ENCODE measurements around the gene PRKAR1B.
A peak's percentile ranks its signal among the peaks of the same experiment; 100 is the strongest.
"Not testable (repeated sequence)": the region's sequence is repeated elsewhere in the genome, so short reads cannot be mapped to it uniquely, and the experiment has no call there.

Gene PRKAR1B

GRCh38 chr7:668139-668931, 58.7 kb downstream of the PRKAR1B start:
- DNase-seq (ENCODE audit: low read depth in 2 of 2), result no peak

GRCh38 chr7:666454-667292, 60.4 kb downstream of the PRKAR1B start:
- no peak for DNase-seq (ENCODE audit: low read depth in 2 of 2)

GRCh38 chr7:665736-666453, 61.2 kb downstream of the PRKAR1B start:
- DNase-seq (ENCODE audit: low read depth in 2 of 2), result no peak

DNA sequence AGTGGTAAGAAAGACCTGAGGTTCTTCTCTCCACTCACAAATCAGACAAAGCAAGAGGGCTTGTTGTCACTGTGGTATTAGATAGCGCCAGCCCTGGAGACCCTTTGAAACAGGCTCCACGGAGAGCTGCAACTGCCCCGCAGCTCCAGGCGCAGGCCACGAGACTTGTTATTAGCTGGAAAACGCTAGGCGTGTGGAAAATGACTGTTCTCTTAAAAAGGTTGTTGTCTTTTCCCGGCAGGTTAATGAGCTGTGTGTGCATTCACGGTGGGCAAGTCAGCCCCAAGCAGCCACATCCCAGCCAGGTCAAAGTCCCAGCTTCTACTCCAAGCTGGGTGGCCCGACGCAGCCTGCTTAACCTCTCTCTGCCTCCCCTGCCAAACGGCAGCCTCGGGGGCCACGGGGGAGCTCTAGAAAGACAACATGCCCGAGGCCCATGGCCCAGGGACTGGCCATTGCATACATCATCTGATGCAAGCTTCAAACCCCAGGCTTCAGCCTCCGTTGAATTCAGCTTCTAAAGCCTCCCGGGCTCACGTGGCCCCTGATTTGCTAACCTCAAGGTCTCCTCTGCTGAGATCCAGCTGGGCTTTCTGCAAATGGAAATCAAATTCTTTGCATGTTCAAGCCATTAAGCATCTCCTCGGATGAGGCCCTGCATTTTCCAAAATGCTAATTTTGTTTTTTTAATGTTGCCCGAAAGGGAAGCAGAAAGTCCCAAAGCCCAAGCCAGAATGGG, 61.9 kb downstream of the PRKAR1B start:
- no peak for DNase-seq (ENCODE audit: low read depth in 2 of 2)

DNA sequence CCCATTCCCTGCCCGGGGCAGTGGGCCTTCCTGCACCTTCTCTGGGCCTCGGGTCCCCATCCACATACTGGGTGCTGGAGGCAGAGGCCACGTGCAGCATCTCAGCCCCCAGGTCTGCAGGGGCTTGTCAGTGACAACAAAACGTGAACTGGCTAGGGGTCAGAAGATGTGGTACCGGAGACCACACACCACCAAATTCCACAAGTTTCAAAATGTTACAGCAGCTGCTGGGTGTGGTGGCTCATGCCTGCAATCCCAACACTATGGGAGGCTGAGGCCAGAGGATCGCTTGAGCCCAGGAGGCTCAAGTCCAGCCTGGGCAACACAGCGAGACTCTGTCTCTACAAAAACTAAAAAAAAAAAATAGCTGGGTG, 62.7 kb downstream of the PRKAR1B start:
- no peak for DNase-seq (ENCODE audit: low read depth in 2 of 2)

- DNase-seq (ENCODE audit: low read depth in 2 of 2), result no peak
These were observed 64.5 kb downstream of the PRKAR1B start for GRCh38 chr7:662576-662975.

DNA sequence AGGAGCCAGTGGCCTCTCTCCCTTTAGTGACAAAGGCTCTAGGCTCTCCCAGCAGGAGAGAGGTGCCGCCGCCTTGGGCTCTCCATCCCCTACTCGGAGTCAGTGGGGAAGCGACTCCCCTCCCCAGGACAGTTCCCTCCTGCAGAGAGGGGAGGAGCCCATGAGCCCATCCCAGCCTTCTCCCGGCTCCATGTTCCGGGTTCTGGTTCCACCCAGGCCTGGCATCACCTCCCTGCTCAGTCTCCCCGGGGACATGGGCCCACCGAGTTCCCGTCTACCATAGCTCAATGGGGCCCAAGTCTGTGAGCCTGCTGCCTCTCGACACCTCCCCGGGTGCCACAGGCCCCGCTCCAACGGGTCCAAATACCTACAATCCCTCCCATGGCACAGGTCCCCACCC, 67.1 kb downstream of the PRKAR1B start:
- no peak for DNase-seq (ENCODE audit: low read depth in 2 of 2)

DNA sequence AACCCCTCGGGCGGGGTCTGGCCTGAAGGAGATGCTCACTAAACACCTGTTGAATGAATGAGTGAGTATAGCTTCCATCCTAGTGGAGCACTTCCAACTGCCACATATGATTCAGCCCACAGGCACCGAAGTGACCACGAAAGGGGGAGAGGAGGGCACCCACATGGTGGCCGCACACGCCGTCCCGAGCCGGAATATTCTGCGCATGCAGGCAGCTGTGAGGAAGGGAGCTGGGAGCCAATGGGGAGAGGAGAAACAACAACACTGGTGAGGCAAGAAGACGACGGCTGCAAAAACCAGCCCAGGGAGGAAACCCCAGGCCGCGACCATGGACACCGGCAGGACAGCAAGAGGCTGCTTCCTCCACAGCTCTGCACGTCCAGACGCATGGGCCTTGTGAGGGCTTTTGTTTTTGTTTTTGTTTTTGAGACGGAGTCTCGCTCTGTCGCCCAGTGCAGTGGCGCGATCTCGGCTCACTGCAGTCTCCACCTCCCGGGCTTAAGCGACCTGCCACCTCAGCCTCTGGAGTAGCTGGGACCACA, 67.7 kb downstream of the PRKAR1B start:
- DNase-seq (ENCODE audit: low read depth in 2 of 2), result no peak

GRCh38 chr7:657565-658119, 69.4 kb downstream of the PRKAR1B start:
- no peak for DNase-seq (ENCODE audit: low read depth in 2 of 2)

DNA sequence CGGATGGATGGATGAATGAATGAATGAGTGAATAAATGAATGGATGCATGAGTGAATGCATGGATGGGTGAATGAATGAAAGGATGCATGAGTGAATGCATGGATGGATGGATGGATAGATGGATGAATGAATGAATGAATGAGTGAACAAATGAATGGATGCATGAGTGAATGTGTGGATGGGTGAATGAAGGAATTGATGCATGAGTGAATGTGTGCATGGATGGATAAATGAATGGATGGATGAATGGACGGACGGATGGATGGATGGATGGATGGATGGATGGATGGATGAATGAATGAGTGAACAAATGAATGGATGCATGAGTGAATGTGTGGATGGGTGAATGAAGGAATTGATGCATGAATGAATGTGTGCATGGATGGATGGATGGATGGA, 70.1 kb downstream of the PRKAR1B start:
- not testable (repeated sequence) for DNase-seq (ENCODE audit: low read depth in 2 of 2)

DNA sequence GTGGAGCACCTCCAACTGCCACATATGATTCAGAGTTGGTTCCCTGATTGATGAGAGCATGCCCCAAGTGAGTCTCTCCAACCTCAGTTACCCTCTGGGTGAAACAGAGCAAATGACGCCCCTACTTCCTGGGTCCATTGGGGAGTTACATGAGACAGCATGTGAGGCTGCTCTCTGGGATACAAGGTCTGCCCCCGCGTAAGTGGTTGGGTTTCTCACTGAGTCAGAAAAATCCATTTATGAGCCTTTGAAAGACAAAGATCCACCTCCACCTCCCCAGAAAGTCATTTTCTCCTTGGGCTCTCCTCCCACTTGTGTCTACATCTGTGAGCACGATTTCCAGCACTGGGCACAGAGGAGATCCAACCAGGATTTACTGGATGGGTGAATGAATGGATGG, 71.3 kb downstream of the PRKAR1B start:
- no peak for DNase-seq (ENCODE audit: low read depth in 2 of 2)

GRCh38 chr7:653829-654764, 73.0 kb downstream of the PRKAR1B start:
- DNase-seq (ENCODE audit: low read depth in 2 of 2), result no peak

DNA sequence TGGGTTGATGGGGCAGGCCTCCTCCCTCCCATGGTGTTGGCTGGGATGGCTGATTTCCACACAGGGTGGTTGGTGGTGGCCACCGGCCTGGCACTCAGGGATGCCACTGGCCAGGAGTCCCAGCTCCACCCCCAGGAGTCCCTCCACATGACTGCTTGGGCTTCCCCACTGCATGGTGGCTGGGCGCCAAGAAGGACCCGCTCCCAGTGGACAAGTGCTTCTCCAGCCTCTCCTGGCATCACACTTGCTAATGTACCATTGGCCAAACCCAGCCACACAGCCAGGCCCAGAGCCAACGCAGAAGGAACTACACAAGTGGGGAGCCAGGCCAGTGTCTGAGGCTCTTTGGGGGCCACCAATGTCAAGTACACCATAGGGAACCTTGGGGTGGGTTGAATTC, 74.2 kb downstream of the PRKAR1B start:
- DNase-seq (ENCODE audit: low read depth in 2 of 2), result no peak

DNA sequence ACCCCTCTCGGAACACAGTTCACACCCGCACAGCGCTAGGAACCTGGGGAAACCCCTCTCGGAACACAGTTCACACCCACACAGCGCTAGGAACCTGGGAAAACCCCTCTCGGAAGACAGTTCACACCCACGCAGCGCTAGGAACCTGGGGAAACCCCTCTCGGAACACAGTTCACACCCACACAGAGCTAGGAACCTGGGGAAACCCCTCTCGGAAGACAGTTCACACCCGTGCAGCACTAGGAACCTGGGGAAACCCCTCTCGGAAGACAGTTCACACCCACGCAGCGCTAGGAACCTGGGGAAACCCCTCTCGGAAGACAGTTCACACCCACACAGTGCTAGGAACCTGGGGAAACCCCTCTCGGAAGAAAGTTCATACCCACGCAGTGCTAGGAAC, 74.9 kb downstream of the PRKAR1B start:
- DNase-seq (ENCODE audit: low read depth in 2 of 2), result not testable (repeated sequence)

DNA sequence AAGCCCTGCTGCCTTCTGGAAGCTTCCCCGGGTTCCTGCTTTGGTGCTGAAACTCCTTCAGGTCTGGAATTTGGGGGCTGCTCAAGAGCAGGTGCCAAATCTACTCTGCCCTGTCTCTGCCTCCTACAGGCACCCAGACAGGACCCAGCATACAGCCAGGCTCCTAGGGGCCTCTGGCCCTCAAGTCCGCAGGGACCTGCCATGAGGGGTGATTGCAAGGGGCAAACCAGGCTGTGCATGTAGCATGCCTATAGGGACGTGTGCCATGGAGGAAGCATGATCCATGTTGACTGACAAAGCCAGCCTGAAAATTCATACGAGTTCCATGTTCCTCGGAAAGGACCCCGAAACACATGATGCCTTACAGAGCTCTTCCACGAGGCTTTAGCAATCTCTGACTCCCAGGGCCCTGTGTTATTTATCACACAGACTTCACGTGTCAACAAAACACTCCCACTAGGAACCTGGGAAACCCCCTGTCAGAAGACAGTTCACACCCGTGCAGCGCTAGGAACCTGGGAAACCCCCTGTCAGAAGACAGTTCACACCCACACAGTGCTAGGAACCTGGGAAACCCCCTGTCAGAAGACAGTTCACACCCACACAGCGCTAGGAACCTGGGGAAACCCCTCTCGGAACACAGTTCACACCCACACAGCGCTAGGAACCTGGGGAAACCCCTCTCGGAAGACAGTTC, 75.9 kb downstream of the PRKAR1B start:
- DNase-seq (ENCODE audit: low read depth in 2 of 2), result peak; percentile 15 to 25

DNA sequence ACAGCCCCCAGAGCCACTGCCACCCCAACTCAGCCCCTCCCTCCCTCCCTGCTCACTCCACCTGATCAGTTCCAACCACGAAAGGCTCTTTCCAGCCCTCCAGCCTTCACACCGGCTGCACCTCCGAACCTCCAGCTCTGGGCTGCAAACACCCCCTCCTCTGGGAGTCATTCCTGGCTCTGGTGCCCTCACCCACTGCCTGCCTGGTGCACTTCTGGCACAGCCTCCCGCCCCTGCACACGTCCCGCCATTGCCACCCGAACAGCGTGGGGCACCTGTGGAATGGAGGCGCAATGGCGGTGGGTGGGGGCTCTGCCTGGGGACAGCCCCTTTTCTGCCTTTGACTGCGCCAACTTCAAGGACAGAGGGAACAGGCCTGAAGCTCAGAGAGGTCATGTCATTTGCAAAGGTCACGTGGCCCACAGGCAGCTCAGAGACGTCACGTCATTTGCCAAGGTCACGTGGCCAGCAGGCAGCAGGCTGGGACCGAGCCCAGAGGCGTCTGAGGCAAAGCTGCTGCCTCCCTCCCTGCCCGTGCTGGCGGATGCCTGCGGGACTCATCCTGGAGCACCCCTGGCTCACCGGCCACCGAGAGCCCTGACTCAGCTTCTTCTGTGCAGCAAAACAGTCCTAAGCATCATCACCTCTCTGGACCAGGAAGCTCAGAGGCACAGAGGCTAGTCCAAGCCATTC, 76.6 kb downstream of the PRKAR1B start:
- DNase-seq (ENCODE audit: low read depth in 2 of 2), result no peak

DNA sequence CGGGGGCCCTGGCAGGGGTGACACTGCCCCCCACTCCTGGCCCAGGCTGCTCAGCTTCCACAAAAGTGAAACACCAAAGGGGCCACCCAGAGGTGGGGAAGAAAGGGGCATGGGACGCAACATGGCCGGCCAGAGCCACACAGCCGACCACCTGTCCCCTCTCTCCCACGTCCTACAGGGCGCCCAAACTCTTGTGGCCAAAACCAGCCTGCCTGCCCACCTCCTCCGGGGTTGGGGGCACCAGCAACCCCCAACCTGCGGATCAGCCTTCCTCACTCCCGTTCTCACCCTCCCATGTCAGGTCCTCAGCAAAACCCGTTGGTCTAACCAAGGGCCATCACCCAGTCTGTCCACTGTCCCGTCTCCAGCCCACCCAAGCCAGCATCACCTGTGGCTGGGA, 80.1 kb downstream of the PRKAR1B start:
- no peak for DNase-seq (ENCODE audit: low read depth in 2 of 2)

GRCh38 chr7:646487-646886, 80.6 kb downstream of the PRKAR1B start:
- no peak for DNase-seq (ENCODE audit: low read depth in 2 of 2)

DNA sequence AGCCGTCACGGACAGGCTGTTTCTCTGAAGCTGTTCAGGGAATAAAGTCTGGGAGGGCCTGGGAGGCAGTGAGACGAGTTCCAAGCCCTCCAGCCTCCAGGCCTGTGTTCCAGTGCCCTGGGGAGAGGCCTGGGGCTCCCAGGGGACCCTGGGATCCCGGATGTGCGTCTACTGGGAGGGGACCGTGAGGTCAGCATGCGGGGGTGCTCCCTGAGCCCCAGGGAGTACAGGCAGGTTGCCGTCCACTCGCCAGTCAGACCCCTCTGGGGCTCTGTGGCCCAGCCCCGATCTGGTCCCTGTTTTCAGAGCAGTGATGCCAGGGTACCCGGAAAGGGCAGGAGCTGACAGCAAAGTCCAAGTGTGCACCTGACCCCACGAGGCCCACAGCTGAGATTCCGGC, 81.5 kb downstream of the PRKAR1B start:
- no peak for DNase-seq (ENCODE audit: low read depth in 2 of 2)

Measured in stimulated activated CD8-positive, alpha-beta memory T cell treated with anti-CD3 and anti-CD28 coated beads, Interleukin-7, amount 100 ng/mL, for 4 hours (primary cell).